Body of pancreas (tissue), 4 donors: ENCODE results near the gene PLXDC2. TPM values are rescaled to one million over a fixed set of nuclear protein-coding genes. Genes with fewer than 3 reads are reported as not detected.

Experiments
- ATAC-seq: fragments of 150-250 bp; one replicate; pipeline ENCODE4 v1.9.1; 2016
- DNase-seq, 4 donors: peaks; one replicate each; pipeline ENCODE4 v3.0.0-alpha.2; 2019
- H3K27ac ChIP-seq, 4 donors: fragments of 200-600 bp; sonication (generic); 1 replicate in 3 of 4; 2 replicates in 1 of 4; pipeline versions ENCODE4 v1.5.1 to v1.6.1; 2016 to 2019; ENCODE audit warnings: mild to moderate bottlenecking in 1 of 4, mixed read lengths in 1 of 4, moderate library complexity in 1 of 4
- H3K27me3 ChIP-seq, 2 donors: fragments of 200-600 bp; sonication (generic); one replicate each; pipeline ENCODE4 v1.6.0; 2016; ENCODE audit warnings: mild to moderate bottlenecking in 1 of 2
- H3K36me3 ChIP-seq, 2 donors: fragments of 200-600 bp; sonication (generic); replicated peaks in 1 of 2; 2 replicates each; pipeline ENCODE4 v1.5.1; 2016; ENCODE audit warnings: low read depth in 2 of 2; ENCODE audit not compliant: insufficient read depth in 1 of 2
- H3K4me1 ChIP-seq: fragments of 200-600 bp; sonication (generic); one replicate; pipeline ENCODE4 v1.6.0; 2016
- H3K4me3 ChIP-seq, 2 donors: fragments of 200-600 bp; sonication (generic); 1 replicate in 1 of 2; 2 replicates in 1 of 2; pipeline ENCODE4 v1.5.1; 2016 to 2019
- H3K9me3 ChIP-seq, 3 donors: fragments of 200-600 bp; sonication (generic); 1 replicate in 2 of 3; 2 replicates in 1 of 3; pipeline ENCODE4 v1.5.1; 2016
- CTCF ChIP-seq, 7 experiments: fragments of 450-650 bp in 4 of 7; fragments of 200-600 bp in 3 of 7; sonication (generic) in 3 of 7; IDR thresholded peaks; one replicate each; pipeline ENCODE4 v1.5.1; 2016 to 2019; ENCODE audit warnings: antibody characterized with exemption in 7 of 7
- POLR2A ChIP-seq, 3 donors: fragments of 450-650 bp; IDR thresholded peaks; one replicate each; pipeline ENCODE4 v1.6.1; 2016; ENCODE audit warnings: antibody characterized with exemption in 3 of 3, mild to moderate bottlenecking in 2 of 3
- WGBS, 2 donors: methylation state at CpG; one replicate each; pipeline ENCODE4 v1.1.5; 2017; 5-methylcytosine and 5-hydroxymethylcytosine counted together
- intact Hi-C: fragments of 100-400 bp; cut with DNase I; formaldehyde crosslinking; loops from one replicate; pipeline ENCODE4 v1.15.1; 2023
- total RNA-seq, 2 donors: library from RNA; depleted of rRNA; stranded (reverse); fragments of >200 nt; gene quantifications; one replicate each; pipeline ENCODE4 v1.1.0, GENCODE V29; 2016

PLXDC2 gene
- total RNA-seq, 2 donors from 2014 or later = 8.2 to 13.5 TPM

- Histone ChIP-seq H3K36me3 (no peaks in the 10 kb centered on the region), H3K4me1 (no peaks in the 10 kb centered on the region), H3K4me3 (no peak overlapping the region), H3K27me3 (no peaks in the 10 kb centered on the region), H3K27ac (no peak overlapping the region), H3K9me3 (no peaks in the 10 kb centered on the region)
- intact Hi-C loops = no loop called here
- no peak for TF ChIP-seq CTCF (IDR thresholded peaks at IDR 0.05)
- TF ChIP-seq POLR2A (IDR thresholded peaks at IDR 0.05) = no peak
- DNase-seq = no peak
- 32 to 36% methylated on average over 2 of the region's 2 CpGs for WGBS, 2 donors
- no peak for ATAC-seq
These were observed 38.4 kb upstream of the PLXDC2 start for GRCh38 chr10:19777806-19778205.

GRCh38 chr10:19778996-19779395 lies 37.2 kb upstream of the PLXDC2 start:
- Histone ChIP-seq H3K4me1 (no peaks in the 10 kb centered on the region), H3K9me3 (no peaks in the 10 kb centered on the region), H3K27me3 (no peaks in the 10 kb centered on the region), H3K4me3 (no peak overlapping the region), H3K27ac (no peak overlapping the region), H3K36me3 (no peaks in the 10 kb centered on the region)
- ATAC-seq (no peak), DNase-seq (no peak)
- TF ChIP-seq POLR2A (IDR thresholded peaks at IDR 0.05) = no peak
- no peak for TF ChIP-seq CTCF (IDR thresholded peaks at IDR 0.05)
- WGBS, 2 donors = 38 to 58% methylated on average over 2 of the region's 2 CpGs
- intact Hi-C loops = no loop called here

GRCh38 chr10:19782430-19783089 lies 33.7 kb upstream of the PLXDC2 start:
- DNase-seq (no peak), ATAC-seq (no peak)
- TF ChIP-seq POLR2A (IDR thresholded peaks at IDR 0.05) (no peak), CTCF (IDR thresholded peaks at IDR 0.05) (no peak)
- 46 to 61% methylated on average over 6 of the region's 6 CpGs for WGBS, 2 donors
- intact Hi-C loops = no loop called here
- Histone ChIP-seq H3K27me3 (no peaks in the 10 kb centered on the region), H3K4me3 (no peak overlapping the region), H3K4me1 (no peaks in the 10 kb centered on the region), H3K36me3 (no peaks in the 10 kb centered on the region), H3K27ac (no peak overlapping the region), H3K9me3 (no peaks in the 10 kb centered on the region)

- H3K4me1 ChIP-seq = no peaks in the 10 kb centered on the region
- no peaks in the 10 kb centered on the region for H3K27me3 ChIP-seq
- H3K27ac ChIP-seq = no peak overlapping the region
- no peaks in the 10 kb centered on the region for H3K9me3 ChIP-seq
- no peak overlapping the region for H3K4me3 ChIP-seq
- 66 to 78% methylated on average over 4 of the region's 4 CpGs for WGBS, 2 donors
- DNase-seq (no peak), ATAC-seq (no peak)
- intact Hi-C loops = no loop called here
- TF ChIP-seq CTCF (IDR thresholded peaks at IDR 0.05) (no peak), POLR2A (IDR thresholded peaks at IDR 0.05) (no peak)
- no peaks in the 10 kb centered on the region for H3K36me3 ChIP-seq
These were observed 32.5 kb upstream of the PLXDC2 start for GRCh38 chr10:19783721-19784120.

GRCh38 chr10:19785366-19785765 lies 30.9 kb upstream of the PLXDC2 start:
- Histone ChIP-seq H3K36me3 (no peaks in the 10 kb centered on the region), H3K9me3 (no peaks in the 10 kb centered on the region), H3K4me3 (no peak overlapping the region), H3K27ac (no peak overlapping the region), H3K4me1 (no peaks in the 10 kb centered on the region), H3K27me3 (no peaks in the 10 kb centered on the region)
- TF ChIP-seq CTCF (IDR thresholded peaks at IDR 0.05) = no peak
- TF ChIP-seq POLR2A (IDR thresholded peaks at IDR 0.05) = no peak
- ATAC-seq (no peak), DNase-seq (no peak)
- 41 to 48% methylated on average over 3 of the region's 3 CpGs for WGBS, 2 donors
- intact Hi-C loops = no loop called here
